IPS DF 4.7 (cell line): ENCODE data around the gene HES5.

Experiments used
- DNase-seq: peaks from one replicate; pipeline ENCODE4 v3.0.0-alpha.2; 2013; ENCODE audit warnings: low spot score; ENCODE audit errors: extremely low read depth

HES5 gene

GRCh38 chr1:2514863-2515762, 14.9 kb downstream of the HES5 start:
- DNase-seq, result no peak

- DNase-seq, result no peak
Measured at GRCh38 chr1:2513939-2514652, 16.0 kb downstream of the HES5 start.

GRCh38 chr1:2512862-2513421, 17.1 kb downstream of the HES5 start:
- DNase-seq, result no peak

GRCh38 chr1:2510366-2511155, 19.5 kb downstream of the HES5 start:
- DNase-seq, result no peak

- no peak for DNase-seq
Measured at GRCh38 chr1:2509589-2509988, 20.5 kb downstream of the HES5 start.

GRCh38 chr1:2508751-2509150, 21.3 kb downstream of the HES5 start:
- no peak for DNase-seq

- DNase-seq, result no peak
Measured at GRCh38 chr1:2508180-2508579, 21.9 kb downstream of the HES5 start.

GRCh38 chr1:2507744-2508155, 22.3 kb downstream of the HES5 start:
- no peak for DNase-seq

GRCh38 chr1:2506901-2507565, 23.0 kb downstream of the HES5 start:
- DNase-seq, result no peak

- DNase-seq, result no peak
Measured at GRCh38 chr1:2506007-2506860, 23.8 kb downstream of the HES5 start.

GRCh38 chr1:2505461-2505994, 24.5 kb downstream of the HES5 start:
- DNase-seq, result no peak

- DNase-seq, result no peak
Measured at GRCh38 chr1:2504949-2505272, 25.2 kb downstream of the HES5 start.

GRCh38 chr1:2504225-2504948, 25.7 kb downstream of the HES5 start:
- no peak for DNase-seq

GRCh38 chr1:2503554-2504224, 26.4 kb downstream of the HES5 start:
- DNase-seq, result no peak

GRCh38 chr1:2502661-2503553, 27.2 kb downstream of the HES5 start:
- DNase-seq, result no peak

GRCh38 chr1:2502210-2502609, 27.9 kb downstream of the HES5 start:
- DNase-seq, result no peak

- no peak for DNase-seq
Measured at GRCh38 chr1:2501820-2502119, 28.3 kb downstream of the HES5 start.
